ENCODE results near the gene LAMTOR3.

LAMTOR3 gene

GRCh38 chr4:99828477-99828876, 65.8 kb downstream of the LAMTOR3 start:
- no peak for DNase-seq
